Measurements from ENCODE around the gene TIAM2.

- TF ChIP-seq POLR2A (conservative IDR thresholded peaks at IDR 0.05) (no peak), ZNF134 (CRISPR knock-in tag; conservative IDR thresholded peaks at IDR 0.05) (no peak), HMGXB4 (CRISPR knock-in tag; IDR thresholded peaks at IDR 0.05) (no peak), CTCF (IDR thresholded peaks at IDR 0.05 in 2 of 3, conservative IDR thresholded peaks at IDR 0.05 in 1 of 3; ENCODE audit: insufficient read depth in 2 of 3, low read depth in 1 of 3, low read length in 3 of 3) (no peak), RFX5 (IDR thresholded peaks at IDR 0.05; ENCODE audit: low read depth, low read length) (no peak), YBX1 (IDR thresholded peaks at IDR 0.05) (no peak), ZNF12 (CRISPR knock-in tag; IDR thresholded peaks at IDR 0.05) (no peak)
These were observed 117.6 kb downstream of the TIAM2 start for GRCh38 chr6:155112757-155113156.

All from K562 (cell line).